Trophoblast cell (in vitro differentiated cells and primary cell): ENCODE results near the gene TTLL12.

ENCODE experiments used
- DNase-seq, 2 donors: peaks; one replicate each; pipeline ENCODE4 v3.0.0-alpha.2; 2016
- H2AFZ ChIP-seq: 2 replicates; pipeline ENCODE4 v1.6.1; 2013; ENCODE audit warnings: low read length, moderate library complexity, mild to moderate bottlenecking; ENCODE audit not compliant: insufficient read depth, poor library complexity
- H2AK5ac ChIP-seq: 2 replicates; pipeline ENCODE4 v1.6.1; 2013; ENCODE audit warnings: mild to moderate bottlenecking, low read length
- H2BK120ac ChIP-seq: 2 replicates; pipeline ENCODE4 v1.6.1; 2013; ENCODE audit warnings: low read length, mild to moderate bottlenecking, moderate library complexity; ENCODE audit not compliant: insufficient read depth, poor library complexity
- H2BK12ac ChIP-seq: 2 replicates; pipeline ENCODE4 v1.6.1; 2013; ENCODE audit warnings: mild to moderate bottlenecking, low read length, moderate library complexity
- H2BK5ac ChIP-seq: 2 replicates; pipeline ENCODE4 v1.6.1; 2013; ENCODE audit warnings: low read length, low read depth, moderate library complexity, mild to moderate bottlenecking; ENCODE audit not compliant: poor library complexity
- H3K14ac ChIP-seq: 2 replicates; pipeline ENCODE4 v1.6.1; 2013; ENCODE audit warnings: mild to moderate bottlenecking, low read length
- H3K18ac ChIP-seq: 2 replicates; pipeline ENCODE4 v1.6.1; 2013; ENCODE audit warnings: mild to moderate bottlenecking, low read length
- H3K23ac ChIP-seq: 2 replicates; pipeline ENCODE4 v1.6.1; 2013; ENCODE audit warnings: low read length
- H3K27ac ChIP-seq: 2 replicates; pipeline ENCODE4 v1.5.1; 2013; ENCODE audit warnings: low read depth, mild to moderate bottlenecking, inconsistent platforms, low read length, moderate library complexity
- H3K27me3 ChIP-seq: 2 replicates; pipeline ENCODE4 v1.6.1; 2013; ENCODE audit warnings: inconsistent platforms, mild to moderate bottlenecking, low read length, moderate library complexity; ENCODE audit not compliant: insufficient read depth
- H3K36me3 ChIP-seq, 2 experiments: 1 replicate in 1 of 2; 2 replicates in 1 of 2; pipeline ENCODE4 v1.6.1; 2013; ENCODE audit warnings: low read length in 2 of 2, mild to moderate bottlenecking in 2 of 2, moderate library complexity in 1 of 2; ENCODE audit not compliant: insufficient read depth in 2 of 2, control insufficient read depth in 1 of 2
- H3K4ac ChIP-seq: 2 replicates; pipeline ENCODE4 v1.6.1; 2013; ENCODE audit warnings: low read depth, mild to moderate bottlenecking, low read length, moderate library complexity
- H3K4me1 ChIP-seq, 2 experiments: 1 replicate in 1 of 2; 2 replicates in 1 of 2; pipeline ENCODE4 v1.6.1; 2013; ENCODE audit warnings: low read length in 2 of 2, mild to moderate bottlenecking in 2 of 2, moderate library complexity in 1 of 2; ENCODE audit not compliant: insufficient read depth in 2 of 2, control insufficient read depth in 1 of 2
- H3K4me2 ChIP-seq: 2 replicates; pipeline ENCODE4 v1.6.1; 2013; ENCODE audit warnings: inconsistent platforms, mild to moderate bottlenecking, low read length, moderate library complexity
- H3K4me3 ChIP-seq: 2 replicates; pipeline ENCODE4 v1.5.1; 2013; ENCODE audit warnings: mild to moderate bottlenecking, low read depth, low read length, inconsistent platforms
- H3K79me1 ChIP-seq: one replicate; pipeline ENCODE4 v1.6.1; 2013; ENCODE audit warnings: low read length
- H3K79me2 ChIP-seq: 2 replicates; pipeline ENCODE4 v1.6.1; 2013; ENCODE audit warnings: low read length, mild to moderate bottlenecking; ENCODE audit not compliant: control insufficient read depth, insufficient read depth, poor library complexity
- H3K9ac ChIP-seq: 2 replicates; pipeline ENCODE4 v1.6.1; 2013; ENCODE audit warnings: mild to moderate bottlenecking, low read length
- H3K9me3 ChIP-seq: 2 replicates; pipeline ENCODE4 v1.6.1; 2013; ENCODE audit warnings: low read depth, mild to moderate bottlenecking, control low read depth, inconsistent platforms, low read length; ENCODE audit not compliant: insufficient read depth
- H4K12ac ChIP-seq: 2 replicates; pipeline ENCODE4 v1.6.1; 2013; ENCODE audit warnings: low read depth, mild to moderate bottlenecking, low read length, moderate library complexity
- H4K8ac ChIP-seq: 2 replicates; pipeline ENCODE4 v1.6.1; 2013; ENCODE audit warnings: low read depth, mild to moderate bottlenecking, low read length, moderate library complexity
- H4K91ac ChIP-seq: one replicate; pipeline ENCODE4 v1.6.1; 2013; ENCODE audit warnings: low read depth, mild to moderate bottlenecking, low read length, moderate library complexity
- WGBS: extraction: QIAGEN DNeasy Blood & Tissue Kit; methylation state at CpG from one replicate; pipeline ENCODE4 v1.1.7; 2013; ENCODE audit warnings: missing lambda C conversion rate; ENCODE audit not compliant: insufficient read length, insufficient coverage; ENCODE audit errors: extremely low coverage; 5-methylcytosine and 5-hydroxymethylcytosine counted together

Gene TTLL12

DNA sequence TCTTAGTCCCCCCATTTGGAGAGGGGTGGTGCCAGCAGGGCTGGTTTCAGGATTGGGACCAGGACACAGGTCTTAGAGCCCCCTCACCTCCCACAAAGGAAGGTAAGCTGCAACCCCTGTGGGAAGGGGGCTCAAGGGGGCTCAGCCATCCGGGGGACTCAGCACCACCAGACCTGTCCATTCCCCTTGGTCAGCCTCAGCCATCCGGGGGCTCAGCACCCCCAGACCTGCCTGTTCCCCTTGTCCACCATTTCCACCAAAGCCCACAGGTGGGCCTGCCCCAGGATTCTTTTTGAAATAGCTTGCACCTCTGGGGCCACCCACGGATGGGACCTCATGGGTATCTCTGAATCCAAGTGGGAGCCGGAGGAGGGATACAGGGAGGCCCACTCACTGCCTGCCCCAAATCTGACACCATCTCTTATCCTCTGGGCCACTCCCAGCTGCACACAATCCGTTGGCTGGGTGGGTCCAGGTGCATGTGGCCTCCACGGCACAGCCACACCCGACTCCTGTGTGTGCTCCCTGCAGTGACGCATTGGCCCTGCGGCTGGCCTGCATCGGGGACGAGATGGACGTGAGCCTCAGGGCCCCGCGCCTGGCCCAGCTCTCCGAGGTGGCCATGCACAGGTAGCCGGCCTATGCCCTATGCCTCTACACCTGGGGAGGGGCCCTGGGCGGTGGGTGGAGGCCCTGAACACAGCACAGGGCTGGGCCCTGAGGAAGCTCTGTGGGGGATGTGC lies 59.6 kb downstream of the TTLL12 start:
- Histone ChIP-seq H3K18ac (peak overlapping the region; percentile 61), H3K23ac (no peak overlapping the region), H3K4me1 (peaks cover 13 to 23% of the 10 kb centered on the region in 2 experiments), H3K9me3 (no peaks in the 10 kb centered on the region), H2BK120ac (peak overlapping the region; percentile 91), H3K27ac (peak overlapping the region; percentile 37), H3K14ac (peak overlapping the region; percentile 67), H2AFZ (no peak overlapping the region), H3K79me1 (peaks cover 8% of the 10 kb centered on the region), H2BK12ac (peak overlapping the region; percentile 4), H2AK5ac (peak overlapping the region; percentile 76), H3K36me3 (peaks cover 5 to 9% of the 10 kb centered on the region in 2 experiments), H3K9ac (no peak overlapping the region), H3K4me2 (peak overlapping the region; percentile 27), H4K91ac (peak overlapping the region; percentile 93), H3K4ac (peak overlapping the region; percentile 46), H3K27me3 (no peaks in the 10 kb centered on the region), H3K4me3 (no peak overlapping the region), H4K8ac (peak overlapping the region; percentile 51), H2BK5ac (peak overlapping the region; percentile 57), H3K79me2 (no peaks in the 10 kb centered on the region), H4K12ac (peak overlapping the region; percentile 37)
- peak; percentile 97 for DNase-seq
- WGBS = no CpG with 5 or more reads among the region's 17 CpGs

DNA sequence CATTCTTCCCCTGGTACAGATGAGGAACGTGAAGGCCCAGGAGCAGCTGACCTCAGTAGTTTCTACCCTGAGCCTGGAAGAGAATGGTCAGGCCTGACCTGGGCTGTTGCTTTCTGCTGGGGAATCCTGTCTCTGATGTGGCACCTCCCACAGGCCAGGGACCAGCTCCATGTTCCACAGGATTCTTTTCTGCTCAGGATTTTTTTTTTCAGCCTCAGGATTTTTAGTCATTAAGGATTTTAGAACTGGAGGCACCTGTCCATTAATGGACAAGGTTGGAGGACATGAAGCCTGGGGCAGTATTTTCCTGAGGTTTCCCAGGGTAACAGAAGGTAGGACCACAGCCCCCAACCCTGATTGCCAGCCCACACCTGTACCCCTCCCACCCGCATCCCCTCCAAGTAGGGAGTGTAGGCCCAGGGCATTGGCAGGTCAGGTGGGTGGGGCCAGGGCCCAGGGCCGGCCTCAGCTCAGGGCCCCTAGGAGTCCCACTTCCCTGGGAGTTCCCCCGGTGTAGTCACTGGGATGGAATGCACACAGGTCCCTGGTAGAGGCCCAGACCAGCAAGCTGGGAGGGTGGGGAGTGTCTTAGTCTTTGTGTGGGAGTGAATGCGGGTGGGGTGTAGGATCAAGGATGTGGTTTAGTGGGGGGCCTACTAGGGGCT lies 60.3 kb downstream of the TTLL12 start:
- H2BK120ac ChIP-seq = peak overlapping the region; percentile 91
- H4K91ac ChIP-seq = peak overlapping the region; percentile 93
- H2BK5ac ChIP-seq = peak overlapping the region; percentile 57
- no peak overlapping the region for H4K12ac ChIP-seq
- peak overlapping the region; percentile 46 for H3K4ac ChIP-seq
- no peaks in the 10 kb centered on the region for H3K79me2 ChIP-seq
- H2BK12ac ChIP-seq = peak overlapping the region; percentile 37
- no peaks in the 10 kb centered on the region for H3K9me3 ChIP-seq
- H3K4me1 ChIP-seq = peaks cover 13 to 23% of the 10 kb centered on the region in 2 experiments
- H2AK5ac ChIP-seq = peak overlapping the region; percentile 76
- H3K27ac ChIP-seq = peak overlapping the region; percentile 37
- no peak overlapping the region for H3K18ac ChIP-seq
- peaks cover 8% of the 10 kb centered on the region for H3K79me1 ChIP-seq
- H3K23ac ChIP-seq = no peak overlapping the region
- H2AFZ ChIP-seq = no peak overlapping the region
- H3K14ac ChIP-seq = no peak overlapping the region
- H3K36me3 ChIP-seq = peaks cover under 1 to 4% of the 10 kb centered on the region in 2 experiments
- H4K8ac ChIP-seq = peak overlapping the region; percentile 51
- DNase-seq = peak; percentile 95 to 98
- H3K4me2 ChIP-seq = peak overlapping the region; percentile 27
- H3K27me3 ChIP-seq = no peaks in the 10 kb centered on the region
- H3K9ac ChIP-seq = no peak overlapping the region
- H3K4me3 ChIP-seq = no peak overlapping the region
- no CpG with 5 or more reads among the region's 5 CpGs for WGBS

DNA sequence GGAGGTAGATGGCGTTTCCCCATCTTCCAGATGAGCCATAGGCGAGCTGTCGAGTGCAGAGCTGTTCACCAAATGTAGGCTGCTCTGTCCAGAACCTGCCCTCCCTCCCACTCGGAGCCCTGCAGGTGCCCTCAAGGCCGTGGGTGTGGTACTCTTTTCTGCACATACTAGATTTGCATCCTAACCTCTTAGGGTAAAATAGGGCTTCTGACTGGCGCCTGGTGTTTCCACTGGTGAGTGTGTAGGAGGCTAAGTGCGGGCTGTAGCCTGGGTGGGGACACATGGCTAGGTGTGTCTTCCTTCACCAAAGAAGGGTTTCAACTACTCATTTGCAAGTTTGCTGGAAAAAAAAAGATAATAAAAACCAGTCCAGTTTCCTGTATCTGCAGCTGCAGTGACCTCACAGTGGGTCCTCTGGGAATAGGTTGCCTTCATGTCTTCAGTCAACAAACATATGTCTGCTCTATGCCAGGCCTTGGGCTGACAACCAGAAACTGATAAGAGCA lies 67.9 kb downstream of the TTLL12 start:
- Histone ChIP-seq H3K9ac (no peak overlapping the region), H3K23ac (no peak overlapping the region), H3K79me2 (no peaks in the 10 kb centered on the region), H3K9me3 (peaks cover 2% of the 10 kb centered on the region), H3K79me1 (no peaks in the 10 kb centered on the region), H2BK120ac (no peak overlapping the region), H3K4me3 (no peak overlapping the region), H2AK5ac (no peak overlapping the region), H4K8ac (no peak overlapping the region), H3K18ac (no peak overlapping the region), H2AFZ (no peak overlapping the region), H4K12ac (no peak overlapping the region), H4K91ac (no peak overlapping the region), H3K14ac (no peak overlapping the region), H3K4ac (no peak overlapping the region), H3K27me3 (no peaks in the 10 kb centered on the region), H2BK12ac (no peak overlapping the region), H3K36me3 (no peaks in the 10 kb centered on the region), H3K4me2 (no peak overlapping the region), H3K4me1 (peaks cover 4 to 10% of the 10 kb centered on the region in 2 experiments), H2BK5ac (no peak overlapping the region), H3K27ac (no peak overlapping the region)
- DNase-seq = no peak
- no CpG with 5 or more reads among the region's 7 CpGs for WGBS

DNA sequence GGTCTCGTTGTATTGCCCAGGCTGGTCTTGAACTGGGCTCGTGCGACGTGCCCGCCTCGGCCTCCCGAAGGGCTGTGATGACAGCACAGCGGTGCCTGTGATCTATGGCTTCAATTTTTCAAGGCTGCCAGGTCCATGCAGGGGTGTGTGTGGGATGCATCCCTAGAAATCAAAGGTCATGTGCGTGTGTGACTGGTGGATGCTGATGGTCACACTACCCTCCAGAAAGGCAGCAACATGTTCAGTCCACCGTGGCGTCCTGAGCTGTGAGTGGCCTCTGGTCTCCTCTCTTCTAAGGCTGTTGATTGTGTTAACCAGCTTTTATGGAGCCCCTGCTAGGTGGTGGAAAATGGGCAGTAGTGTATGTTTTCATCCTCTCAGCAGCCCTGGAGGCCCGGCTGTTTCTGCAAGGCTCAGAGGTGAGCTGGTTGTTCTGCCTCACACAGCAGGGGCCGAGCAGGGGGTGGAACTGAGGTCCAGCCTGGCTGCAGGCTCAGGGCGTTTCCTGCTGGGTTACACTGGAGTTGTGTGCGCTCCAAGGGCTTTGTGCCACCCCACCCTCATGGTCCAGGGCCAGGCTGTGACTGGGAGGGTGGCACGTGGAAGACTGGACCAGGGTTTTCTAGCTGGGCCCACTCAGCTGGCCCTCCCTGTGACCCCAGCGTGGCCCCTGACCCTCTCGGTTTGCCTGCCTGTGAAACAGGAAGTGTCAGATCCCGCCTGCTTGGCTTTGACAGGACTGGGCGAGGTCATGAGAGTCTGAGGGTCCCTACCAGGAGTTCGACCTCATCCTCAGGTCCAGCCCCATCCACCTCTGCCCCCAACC lies 68.7 kb downstream of the TTLL12 start:
- Histone ChIP-seq H3K4me2 (no peak overlapping the region), H3K27ac (no peak overlapping the region), H3K27me3 (no peaks in the 10 kb centered on the region), H2BK12ac (no peak overlapping the region), H2AFZ (no peak overlapping the region), H2BK120ac (no peak overlapping the region), H4K12ac (no peak overlapping the region), H3K4ac (no peak overlapping the region), H4K8ac (no peak overlapping the region), H2BK5ac (no peak overlapping the region), H3K79me2 (no peaks in the 10 kb centered on the region), H4K91ac (no peak overlapping the region), H3K4me3 (peak overlapping the region; percentile 25), H3K4me1 (peaks cover 7 to 10% of the 10 kb centered on the region in 2 experiments), H3K9me3 (peaks cover 2% of the 10 kb centered on the region), H3K14ac (no peak overlapping the region), H2AK5ac (no peak overlapping the region), H3K79me1 (no peaks in the 10 kb centered on the region), H3K36me3 (no peaks in the 10 kb centered on the region), H3K9ac (no peak overlapping the region), H3K18ac (no peak overlapping the region), H3K23ac (no peak overlapping the region)
- no peak for DNase-seq
- WGBS = no CpG with 5 or more reads among the region's 21 CpGs
